ENCODE results near the gene GAB1.
A peak's percentile ranks its signal among the peaks of the same experiment; 100 is the strongest.

Gene GAB1

GRCh38 chr4:143512978-143513313, 176.3 kb downstream of the GAB1 start:
- no peak for DNase-seq

- DNase-seq = peak; percentile 79
These were observed 176.9 kb downstream of the GAB1 start, which contains the start of gene SMARCA5 for GRCh38 chr4:143513314-143514168. TSS of gene SMARCA5 (plus strand) at chr4:143513702. CDS start at chr4:143513925, 223 bp downstream.

GRCh38 chr4:143514169-143514495, 177.5 kb downstream of the GAB1 start:
- DNase-seq = peak; percentile 8

GRCh38 chr4:143514497-143514896, 177.8 kb downstream of the GAB1 start:
- DNase-seq = peak; percentile 10

- DNase-seq = no peak
These were observed 178.2 kb downstream of the GAB1 start for GRCh38 chr4:143514901-143515300.

GRCh38 chr4:143515905-143516304, 179.2 kb downstream of the GAB1 start:
- DNase-seq = no peak

GRCh38 chr4:143517764-143518163, 181.1 kb downstream of the GAB1 start:
- no peak for DNase-seq
